ENCODE results near the gene ST6GALNAC3.

DNA sequence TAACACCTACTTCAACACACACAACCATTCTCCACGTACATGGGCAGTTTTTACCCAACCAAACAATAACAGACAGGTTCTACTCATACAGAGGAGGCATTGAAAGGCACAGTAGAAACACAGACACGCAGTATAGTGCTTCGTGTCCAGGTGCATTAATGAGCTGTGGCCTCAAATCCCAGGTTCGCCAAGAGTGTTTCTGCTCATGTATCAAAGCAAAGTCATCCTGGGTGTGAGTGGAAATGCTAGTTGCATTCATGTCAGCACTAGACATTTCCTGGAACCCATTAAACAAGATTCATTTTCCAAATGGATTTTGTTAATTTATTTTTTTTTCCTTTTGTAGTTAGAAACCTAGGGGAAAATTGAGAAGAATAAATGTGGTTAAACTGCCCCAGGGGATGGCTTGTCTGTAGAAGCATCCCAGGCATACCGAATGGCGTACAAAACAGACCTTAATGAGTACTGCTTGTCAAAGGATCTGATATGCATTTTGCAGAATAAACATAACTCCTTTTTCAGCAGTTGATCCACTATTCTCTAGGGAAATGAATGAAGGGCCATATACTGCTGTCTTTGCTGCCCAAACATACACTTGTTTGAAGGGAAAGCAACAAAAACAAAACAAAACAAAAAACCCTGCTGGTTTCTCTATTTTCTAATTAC lies 494.2 kb downstream of the ST6GALNAC3 start:
- TF ChIP-seq EP300 (IDR thresholded peaks at IDR 0.05; ENCODE audit: low read depth), result no peak
- TF ChIP-seq, protein P1, sequence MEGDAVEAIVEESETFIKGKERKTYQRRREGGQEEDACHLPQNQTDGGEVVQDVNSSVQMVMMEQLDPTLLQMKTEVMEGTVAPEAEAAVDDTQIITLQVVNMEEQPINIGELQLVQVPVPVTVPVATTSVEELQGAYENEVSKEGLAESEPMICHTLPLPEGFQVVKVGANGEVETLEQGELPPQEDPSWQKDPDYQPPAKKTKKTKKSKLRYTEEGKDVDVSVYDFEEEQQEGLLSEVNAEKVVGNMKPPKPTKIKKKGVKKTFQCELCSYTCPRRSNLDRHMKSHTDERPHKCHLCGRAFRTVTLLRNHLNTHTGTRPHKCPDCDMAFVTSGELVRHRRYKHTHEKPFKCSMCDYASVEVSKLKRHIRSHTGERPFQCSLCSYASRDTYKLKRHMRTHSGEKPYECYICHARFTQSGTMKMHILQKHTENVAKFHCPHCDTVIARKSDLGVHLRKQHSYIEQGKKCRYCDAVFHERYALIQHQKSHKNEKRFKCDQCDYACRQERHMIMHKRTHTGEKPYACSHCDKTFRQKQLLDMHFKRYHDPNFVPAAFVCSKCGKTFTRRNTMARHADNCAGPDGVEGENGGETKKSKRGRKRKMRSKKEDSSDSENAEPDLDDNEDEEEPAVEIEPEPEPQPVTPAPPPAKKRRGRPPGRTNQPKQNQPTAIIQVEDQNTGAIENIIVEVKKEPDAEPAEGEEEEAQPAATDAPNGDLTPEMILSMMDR (IDR thresholded peaks at IDR 0.05), result no peak
